Measurements from ENCODE around the gene RET.

GRCh38 chr10:43045631-43046287 lies 31.1 kb upstream of the RET start:
- no peak for TF ChIP-seq CTCF (CRISPR knock-in tag; IDR thresholded peaks at IDR 0.05)
- TF ChIP-seq BRCA1 (CRISPR knock-in tag; IDR thresholded peaks at IDR 0.05), result no peak
- TF ChIP-seq RFX1 (IDR thresholded peaks at IDR 0.05), result no peak
- no peak for TF ChIP-seq ZNF232 (CRISPR knock-in tag; IDR thresholded peaks at IDR 0.05; ENCODE audit: borderline replicate concordance)

Data from HepG2 (cell line).